Nephron progenitor cell (in vitro differentiated cells): ENCODE measurements around the gene JARID2.

Source experiments
- DNase-seq: peaks from one replicate; pipeline ENCODE4 v3.0.0; 2021
- H3K27ac Mint-ChIP-seq: 2 replicates; pipeline ENCODE4 v1.8.0; 2021; ENCODE audit warnings: mild to moderate bottlenecking, moderate library complexity, mixed read lengths
- H3K27me3 Mint-ChIP-seq: 2 replicates; pipeline ENCODE4 v1.8.0; 2021; ENCODE audit warnings: mild to moderate bottlenecking, low read depth, mixed read lengths; ENCODE audit not compliant: poor library complexity
- H3K36me3 Mint-ChIP-seq: 2 replicates; pipeline ENCODE4 v1.8.0; 2021; ENCODE audit warnings: low read depth, mixed read lengths
- H3K4me1 Mint-ChIP-seq: 2 replicates; pipeline ENCODE4 v1.8.0; 2021; ENCODE audit warnings: mixed read lengths
- H3K4me3 Mint-ChIP-seq: 2 replicates; pipeline ENCODE4 v1.8.0; 2021; ENCODE audit warnings: mild to moderate bottlenecking, moderate library complexity, mixed read lengths
- H3K9me3 Mint-ChIP-seq: 2 replicates; pipeline ENCODE4 v1.8.0; 2021; ENCODE audit warnings: mild to moderate bottlenecking, moderate library complexity, mixed read lengths
- CTCF ChIP-seq: fragments of 200-600 bp; sonication (generic); IDR thresholded peaks from 2 replicates; pipeline ENCODE4 v1.5.0; 2021; ENCODE audit warnings: antibody characterized with exemption

JARID2 gene

GRCh38 chr6:15416932-15417509 is 171.2 kb downstream of the JARID2 start:
- Mint-ChIP-seq H3K4me3 (no peak overlapping the region), H3K36me3 (peaks cover 80% of the 10 kb centered on the region), H3K27ac (no peak overlapping the region), H3K27me3 (no peaks in the 10 kb centered on the region), H3K9me3 (peaks cover 73% of the 10 kb centered on the region), H3K4me1 (peaks cover 46% of the 10 kb centered on the region)
- TF ChIP-seq CTCF: no peak
- DNase-seq: no peak

- H3K36me3 Mint-ChIP-seq: peaks cover 75% of the 10 kb centered on the region
- H3K27me3 Mint-ChIP-seq: no peaks in the 10 kb centered on the region
- H3K4me3 Mint-ChIP-seq: no peak overlapping the region
- TF ChIP-seq CTCF: no peak
- H3K9me3 Mint-ChIP-seq: peaks cover 73% of the 10 kb centered on the region
- H3K27ac Mint-ChIP-seq: no peak overlapping the region
- H3K4me1 Mint-ChIP-seq: peaks cover 46% of the 10 kb centered on the region
- no peak for DNase-seq
These were observed 171.9 kb downstream of the JARID2 start for GRCh38 chr6:15417811-15418210.

- H3K27ac Mint-ChIP-seq: no peak overlapping the region
- no peaks in the 10 kb centered on the region for H3K27me3 Mint-ChIP-seq
- H3K9me3 Mint-ChIP-seq: peaks cover 58% of the 10 kb centered on the region
- TF ChIP-seq CTCF: no peak
- H3K4me3 Mint-ChIP-seq: no peak overlapping the region
- peaks cover 45% of the 10 kb centered on the region for H3K4me1 Mint-ChIP-seq
- DNase-seq: no peak
- H3K36me3 Mint-ChIP-seq: peaks cover 73% of the 10 kb centered on the region
These were observed 173.6 kb downstream of the JARID2 start for GRCh38 chr6:15419493-15419892.

DNA sequence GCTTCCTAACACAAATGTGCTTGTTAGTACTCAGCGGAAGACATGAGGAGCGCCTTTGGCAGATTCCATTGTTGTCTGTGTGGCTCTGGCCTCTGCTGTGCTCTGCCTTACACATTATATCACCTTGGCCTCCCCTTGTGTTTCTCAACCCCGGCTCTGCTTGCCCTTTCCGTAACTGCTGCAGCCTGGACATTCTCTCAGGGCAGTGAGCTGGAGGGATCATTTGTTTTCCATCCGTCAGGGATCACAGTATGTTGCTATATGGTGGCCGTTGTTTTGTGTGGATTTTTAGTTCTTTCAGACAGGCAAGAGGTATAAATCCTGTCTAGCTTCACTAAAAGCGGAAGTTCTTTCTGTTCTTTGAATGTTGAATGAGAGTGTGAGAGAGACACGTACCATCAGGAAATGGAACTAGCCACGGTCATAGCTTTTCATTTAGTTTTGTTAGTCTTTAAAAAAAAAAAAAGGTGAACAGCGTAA is 175.1 kb downstream of the JARID2 start:
- H3K4me3 Mint-ChIP-seq: peak overlapping the region; percentile 11
- H3K27ac Mint-ChIP-seq: peak overlapping the region; percentile 92
- no peak for DNase-seq
- TF ChIP-seq CTCF: no peak
- peaks cover 56% of the 10 kb centered on the region for H3K4me1 Mint-ChIP-seq
- H3K27me3 Mint-ChIP-seq: no peaks in the 10 kb centered on the region
- H3K36me3 Mint-ChIP-seq: peaks cover 75% of the 10 kb centered on the region
- peaks cover 48% of the 10 kb centered on the region for H3K9me3 Mint-ChIP-seq

DNA sequence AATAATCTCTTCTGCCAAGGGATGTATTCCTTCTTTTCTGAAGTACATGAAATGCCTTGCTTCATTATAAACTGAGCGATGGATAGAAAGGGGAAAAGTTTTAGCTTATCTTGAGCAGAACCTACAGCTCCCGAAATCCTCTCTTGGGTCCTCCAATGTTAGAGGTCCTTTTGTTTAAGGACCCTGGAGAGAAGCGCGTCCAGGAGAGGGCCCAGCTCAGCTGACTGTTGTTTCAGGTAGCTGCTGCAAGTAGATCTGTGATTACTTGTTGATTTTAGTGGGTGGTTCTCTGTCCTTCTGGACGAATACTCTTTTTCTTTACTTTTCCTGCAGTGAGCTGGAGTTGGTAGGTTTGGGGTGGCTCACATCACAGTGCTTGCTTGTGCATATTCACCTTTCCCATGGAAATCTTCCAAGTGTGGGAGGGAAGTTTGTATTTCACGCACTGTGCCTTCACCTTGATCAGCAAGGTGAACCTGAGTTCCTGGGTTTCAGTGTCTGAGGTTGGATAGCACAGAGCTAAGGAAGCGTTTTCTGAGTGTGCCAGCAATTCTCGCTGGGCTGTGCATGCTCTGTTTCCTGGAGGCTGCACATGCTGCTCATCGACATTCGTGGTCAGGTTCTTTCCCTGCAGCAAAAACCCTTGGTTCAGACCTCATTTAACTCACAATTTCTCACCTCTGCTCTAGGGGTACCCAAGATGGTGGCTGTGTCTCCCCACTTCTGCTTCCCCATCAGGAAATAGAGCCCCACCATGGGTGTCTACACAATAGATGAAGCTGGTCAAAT is 176.3 kb downstream of the JARID2 start:
- Mint-ChIP-seq H3K4me1 (peaks cover 67% of the 10 kb centered on the region), H3K27me3 (no peaks in the 10 kb centered on the region), H3K27ac (peak overlapping the region; percentile 98), H3K4me3 (no peak overlapping the region), H3K9me3 (peaks cover 39% of the 10 kb centered on the region), H3K36me3 (peaks cover 68% of the 10 kb centered on the region)
- TF ChIP-seq CTCF: no peak
- DNase-seq: no peak
